SU-DHL-6 (cell line): ENCODE measurements around the gene RIPPLY3.

ENCODE experiments used
- CTCF ChIP-seq: fragments of 200-600 bp; sonication (generic); IDR thresholded peaks from one replicate; pipeline ENCODE4 v1.5.1; 2017; ENCODE audit warnings: antibody characterized with exemption, mild to moderate bottlenecking, low read length, moderate library complexity; ENCODE audit not compliant: insufficient read depth, poor library complexity, severe bottlenecking
- EZH2phosphoT487 ChIP-seq: fragments of 200-600 bp; sonication (generic), shearing (Covaris generic); conservative IDR thresholded peaks from 2 replicates; pipeline ENCODE4 v1.6.1; 2018; ENCODE audit warnings: mild to moderate bottlenecking, antibody characterized with exemption, low read length, moderate library complexity, mixed read lengths

- TF ChIP-seq CTCF (no peak), EZH2phosphoT487 (no peak)
These were observed 22.1 kb downstream of the RIPPLY3 start for GRCh38 chr21:37028570-37028969.
